Caco-2 (cell line): ENCODE results near the gene HEATR3. TPM values are rescaled to one million over a fixed set of nuclear protein-coding genes. Genes with fewer than 3 reads are reported as not detected.

Experiments used
- BruUV-seq: library from RNA; stranded (reverse); fragments of 400-500 nt; replicated peaks from 2 replicates; lab custom pipeline; 2021; lab: Mats Ljungman, UMichigan
- CTCF ChIA-PET: fragments of 300-600 bp; sonication (Branson Sonifier 250); formaldehyde crosslinking; loops from one replicate; lab custom pipeline; 2022; ENCODE audit warnings: antibody characterized with exemption; lab: Charles Lee
- POLR2A ChIA-PET: fragments of 300-600 bp; sonication (Branson Sonifier 250); formaldehyde crosslinking; loops from one replicate; lab custom pipeline; 2022; ENCODE audit warnings: antibody characterized with exemption; lab: Charles Lee
- DNase-seq, 2 experiments: peaks; one replicate each; pipeline versions ENCODE4 v3.0.0 to v3.0.0-alpha.2; 2020 to 2022
- H3K27me3 ChIP-seq: replicated peaks from 2 replicates; pipeline ENCODE4 v1.6.0; 2011; ENCODE audit warnings: low read length; ENCODE audit not compliant: control insufficient read depth, insufficient read depth
- H3K36me3 ChIP-seq: 2 replicates; pipeline ENCODE4 v1.5.1; 2011; ENCODE audit warnings: low read length; ENCODE audit not compliant: control insufficient read depth, insufficient read depth
- H3K4me1 ChIP-seq: fragments of 250-450 bp; sonication (Bioruptor Pico); 2 replicates; pipeline ENCODE4 v1.5.1; 2020; ENCODE audit warnings: mild to moderate bottlenecking
- H3K4me3 ChIP-seq: 2 replicates; pipeline ENCODE4 v1.5.1; 2011; ENCODE audit warnings: low read depth, mild to moderate bottlenecking, control low read depth, low read length
- H3K9me3 ChIP-seq: fragments of 250-450 bp; sonication (Bioruptor Pico); 2 replicates; pipeline ENCODE4 v1.5.1; 2020; ENCODE audit warnings: mild to moderate bottlenecking, moderate library complexity
- H3K27ac Mint-ChIP-seq: one replicate; pipeline ENCODE4 v1.8.0; 2022; ENCODE audit warnings: mixed read lengths; ENCODE audit not compliant: unreplicated experiment
- H3K27me3 Mint-ChIP-seq: one replicate; pipeline ENCODE4 v1.8.0; 2022; ENCODE audit warnings: mixed read lengths; ENCODE audit not compliant: insufficient read depth, unreplicated experiment
- H3K36me3 Mint-ChIP-seq: one replicate; pipeline ENCODE4 v1.8.0; 2022; ENCODE audit warnings: mild to moderate bottlenecking, mixed read lengths; ENCODE audit not compliant: insufficient read depth, unreplicated experiment
- H3K4me1 Mint-ChIP-seq: one replicate; pipeline ENCODE4 v1.8.0; 2022; ENCODE audit warnings: low read depth, mixed read lengths; ENCODE audit not compliant: unreplicated experiment
- H3K4me3 Mint-ChIP-seq: one replicate; pipeline ENCODE4 v1.8.0; 2022; ENCODE audit warnings: mild to moderate bottlenecking, moderate library complexity, mixed read lengths; ENCODE audit not compliant: unreplicated experiment
- H3K9me3 Mint-ChIP-seq: one replicate; pipeline ENCODE4 v1.8.0; 2022; ENCODE audit warnings: mixed read lengths; ENCODE audit not compliant: unreplicated experiment
- intact Hi-C: fragments of 100-400 bp; cut with micrococcal nuclease; formaldehyde crosslinking; loops from one replicate; pipeline ENCODE4 v1.10.0; 2022; ENCODE audit not compliant: unreplicated experiment
- total RNA-seq: library from RNA; stranded (reverse); gene quantifications from 2 replicates; pipeline ENCODE4 v1.2.3, GENCODE V29; 2022
- TF ChIP-seq, protein P1 (sequence below), 2 experiments: fragments of 200-600 bp in 1 of 2; IDR thresholded peaks; 1 replicate in 1 of 2; 2 replicates in 1 of 2; pipeline versions ENCODE4 v1.5.1 to v1.8.0; 2011 to 2022; ENCODE audit warnings: antibody characterized with exemption in 1 of 2, control low read depth in 1 of 2, inconsistent platforms in 1 of 2, low read depth in 1 of 2, low read length in 1 of 2, mild to moderate bottlenecking in 1 of 2, moderate library complexity in 1 of 2; ENCODE audit not compliant: insufficient read depth in 1 of 2, severe bottlenecking in 1 of 2, unreplicated experiment in 1 of 2

Gene HEATR3
- total RNA-seq, 1 experiment from 2014 or later: 41.6 TPM

DNA sequence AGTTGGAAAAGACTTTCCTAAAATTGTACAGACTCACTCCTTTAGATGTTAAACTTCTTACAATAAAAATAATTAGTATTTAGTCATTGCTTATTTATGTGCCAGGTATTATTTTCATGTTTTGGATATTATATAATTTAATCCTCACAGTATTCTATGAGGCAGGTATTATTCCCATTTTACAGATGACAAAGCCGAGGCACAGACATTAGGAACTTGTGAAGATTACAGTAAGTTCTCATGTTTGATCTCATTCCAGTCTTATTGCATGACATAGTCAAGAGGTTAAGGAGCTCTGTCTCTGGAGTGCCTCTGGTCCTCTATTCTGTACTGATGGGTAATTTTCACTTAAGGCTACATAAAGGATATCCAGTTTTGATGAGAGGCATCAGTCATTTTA is 3.3 kb downstream of the HEATR3 start:
- no TSS peak for BruUV-seq
- Histone ChIP-seq H3K4me3 (no peak overlapping the region), H3K36me3 (no peaks in the 10 kb centered on the region), H3K9me3 (no peaks in the 10 kb centered on the region), H3K27me3 (no peaks in the 10 kb centered on the region), H3K4me1 (peaks cover 15% of the 10 kb centered on the region)
- CTCF ChIA-PET: interaction anchor here (3.7 kb wide), 1 partner anchor 44 kb away, joined by 58 read pairs; the partner anchor contains the start of gene CNEP1R1
- TF ChIP-seq, protein P1, sequence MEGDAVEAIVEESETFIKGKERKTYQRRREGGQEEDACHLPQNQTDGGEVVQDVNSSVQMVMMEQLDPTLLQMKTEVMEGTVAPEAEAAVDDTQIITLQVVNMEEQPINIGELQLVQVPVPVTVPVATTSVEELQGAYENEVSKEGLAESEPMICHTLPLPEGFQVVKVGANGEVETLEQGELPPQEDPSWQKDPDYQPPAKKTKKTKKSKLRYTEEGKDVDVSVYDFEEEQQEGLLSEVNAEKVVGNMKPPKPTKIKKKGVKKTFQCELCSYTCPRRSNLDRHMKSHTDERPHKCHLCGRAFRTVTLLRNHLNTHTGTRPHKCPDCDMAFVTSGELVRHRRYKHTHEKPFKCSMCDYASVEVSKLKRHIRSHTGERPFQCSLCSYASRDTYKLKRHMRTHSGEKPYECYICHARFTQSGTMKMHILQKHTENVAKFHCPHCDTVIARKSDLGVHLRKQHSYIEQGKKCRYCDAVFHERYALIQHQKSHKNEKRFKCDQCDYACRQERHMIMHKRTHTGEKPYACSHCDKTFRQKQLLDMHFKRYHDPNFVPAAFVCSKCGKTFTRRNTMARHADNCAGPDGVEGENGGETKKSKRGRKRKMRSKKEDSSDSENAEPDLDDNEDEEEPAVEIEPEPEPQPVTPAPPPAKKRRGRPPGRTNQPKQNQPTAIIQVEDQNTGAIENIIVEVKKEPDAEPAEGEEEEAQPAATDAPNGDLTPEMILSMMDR (IDR thresholded peaks at IDR 0.05; ENCODE audit: insufficient read depth in 1 of 2, low read depth in 1 of 2, low read length in 1 of 2, severe bottlenecking in 1 of 2, unreplicated experiment in 1 of 2): no peak
- Mint-ChIP-seq H3K27ac (no peak overlapping the region), H3K36me3 (peaks cover 31% of the 10 kb centered on the region), H3K4me1 (peaks cover 19% of the 10 kb centered on the region), H3K9me3 (no peaks in the 10 kb centered on the region), H3K27me3 (no peaks in the 10 kb centered on the region), H3K4me3 (no peak overlapping the region)
- no peak for DNase-seq
- intact Hi-C loops: no loop called here
- POLR2A ChIA-PET: interaction anchor here (0.9 kb wide), 1 partner anchor 44 kb away, joined by 3 read pairs; no protein-coding TSS in a partner anchor

DNA sequence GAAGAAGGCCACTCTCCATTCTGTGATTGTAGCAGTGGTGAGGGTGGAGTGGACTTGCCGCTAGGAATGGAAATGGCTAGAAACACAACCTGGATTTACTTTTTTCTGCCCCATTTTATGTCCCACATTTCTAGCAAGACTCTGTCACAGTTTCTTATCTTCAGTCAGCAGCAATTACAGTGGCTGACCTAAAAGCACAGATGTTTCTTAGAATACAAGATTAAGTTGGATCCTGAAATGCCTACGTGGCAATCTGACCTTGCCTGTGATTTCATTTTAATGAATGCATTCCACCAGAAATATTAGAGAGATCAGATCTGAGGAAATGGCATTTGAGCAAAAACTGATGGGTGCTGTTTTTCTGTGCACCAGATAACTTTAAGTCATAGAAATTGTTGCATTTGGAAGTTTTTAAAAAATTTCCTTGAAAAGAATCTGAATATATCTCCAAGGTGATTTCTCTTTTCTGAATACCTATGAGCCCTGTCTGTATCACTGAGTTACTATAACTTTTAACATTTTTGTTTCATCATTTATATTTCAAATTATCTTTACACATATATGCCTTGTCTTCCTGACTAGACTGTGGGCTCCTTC is 5.4 kb downstream of the HEATR3 start:
- no peaks in the 10 kb centered on the region for H3K27me3 ChIP-seq
- BruUV-seq: no TSS peak
- TF ChIP-seq, protein P1 (IDR thresholded peaks at IDR 0.05; ENCODE audit: insufficient read depth in 1 of 2, low read depth in 1 of 2, low read length in 1 of 2, severe bottlenecking in 1 of 2, unreplicated experiment in 1 of 2): no peak
- no peaks in the 10 kb centered on the region for H3K9me3 ChIP-seq
- intact Hi-C loops: no loop called here
- no peaks in the 10 kb centered on the region for H3K27me3 Mint-ChIP-seq
- no peaks in the 10 kb centered on the region for H3K9me3 Mint-ChIP-seq
- H3K4me3 ChIP-seq: no peak overlapping the region
- H3K36me3 ChIP-seq: 0 out of 2 replicates have a peak, but pooled peaks cover 1% of the 10 kb centered on the region
- ChIA-PET POLR2A (no interaction called here), CTCF (no interaction called here)
- no peak overlapping the region for H3K4me3 Mint-ChIP-seq
- no peak for DNase-seq
- peaks cover 41% of the 10 kb centered on the region for H3K36me3 Mint-ChIP-seq
- peaks cover 19% of the 10 kb centered on the region for H3K4me1 Mint-ChIP-seq
- H3K27ac Mint-ChIP-seq: no peak overlapping the region
- H3K4me1 ChIP-seq: peaks cover 13% of the 10 kb centered on the region

DNA sequence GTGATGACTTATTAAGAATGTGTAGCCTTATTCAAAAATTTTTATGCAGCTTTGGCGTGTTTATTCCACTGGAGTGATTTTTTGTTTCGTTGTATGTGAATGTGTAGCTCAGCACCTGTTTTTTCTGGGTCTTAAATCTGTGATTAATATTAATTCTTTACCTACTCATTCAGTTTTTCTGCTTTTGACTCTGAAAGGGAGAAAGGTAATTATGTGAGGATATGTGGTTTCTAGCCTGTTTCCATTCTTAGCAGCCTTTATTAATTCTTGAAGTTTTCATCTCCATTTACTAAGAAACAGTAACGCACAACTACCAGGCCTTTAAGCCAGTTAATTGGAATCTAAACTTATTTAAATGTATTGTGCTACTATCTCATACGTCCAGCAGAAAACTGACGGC is 7.0 kb downstream of the HEATR3 start:
- intact Hi-C loops: no loop called here
- Histone ChIP-seq H3K4me1 (peaks cover 13% of the 10 kb centered on the region), H3K9me3 (no peaks in the 10 kb centered on the region), H3K36me3 (0 out of 2 replicates have a peak, but pooled peaks cover 1% of the 10 kb centered on the region), H3K4me3 (no peak overlapping the region), H3K27me3 (no peaks in the 10 kb centered on the region)
- no TSS peak for BruUV-seq
- peaks cover 6% of the 10 kb centered on the region for H3K4me1 Mint-ChIP-seq
- H3K9me3 Mint-ChIP-seq: no peaks in the 10 kb centered on the region
- TF ChIP-seq, protein P1 (IDR thresholded peaks at IDR 0.05; ENCODE audit: insufficient read depth in 1 of 2, low read depth in 1 of 2, low read length in 1 of 2, severe bottlenecking in 1 of 2, unreplicated experiment in 1 of 2): no peak
- H3K27me3 Mint-ChIP-seq: no peaks in the 10 kb centered on the region
- no peak overlapping the region for H3K4me3 Mint-ChIP-seq
- peaks cover 42% of the 10 kb centered on the region for H3K36me3 Mint-ChIP-seq
- no peak for DNase-seq
- POLR2A ChIA-PET: no interaction called here
- H3K27ac Mint-ChIP-seq: no peak overlapping the region
- CTCF ChIA-PET: no interaction called here
